GM12875 (cell line): ENCODE data around the gene TEX52.

ENCODE experiments used
- H3K4me3 ChIP-seq: one replicate; pipeline ENCODE4 v1.5.1; 2011; ENCODE audit warnings: low read depth, low read length, control low read depth
- TF ChIP-seq, protein P1 (sequence below): IDR thresholded peaks from 2 replicates; pipeline ENCODE4 v1.5.1; 2011; ENCODE audit warnings: low read depth, mild to moderate bottlenecking, control low read depth, inconsistent platforms, low read length, moderate library complexity, borderline replicate concordance; ENCODE audit not compliant: insufficient read depth

TEX52 gene

DNA sequence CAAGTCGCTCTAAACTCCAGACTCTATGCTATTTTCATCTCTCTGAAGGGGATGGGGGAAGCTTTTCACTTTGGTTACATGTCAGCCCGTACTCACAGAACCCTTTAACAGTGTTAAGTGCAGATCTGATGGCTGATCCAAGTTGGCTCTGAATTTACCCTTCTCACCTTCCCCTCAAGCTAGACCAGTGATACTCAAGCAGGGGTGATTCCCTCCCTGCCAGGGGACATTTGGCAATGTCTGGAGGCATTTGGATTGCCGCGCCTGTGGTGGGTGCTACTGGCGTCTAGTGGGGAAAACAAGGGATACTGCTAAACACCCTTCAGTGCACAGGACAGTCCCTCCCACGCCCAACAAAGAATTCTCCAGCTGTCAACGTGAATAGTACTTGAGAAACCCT, 6.0 kb upstream of the TEX52 start:
- H3K4me3 ChIP-seq, result no peak overlapping the region
- TF ChIP-seq, protein P1, sequence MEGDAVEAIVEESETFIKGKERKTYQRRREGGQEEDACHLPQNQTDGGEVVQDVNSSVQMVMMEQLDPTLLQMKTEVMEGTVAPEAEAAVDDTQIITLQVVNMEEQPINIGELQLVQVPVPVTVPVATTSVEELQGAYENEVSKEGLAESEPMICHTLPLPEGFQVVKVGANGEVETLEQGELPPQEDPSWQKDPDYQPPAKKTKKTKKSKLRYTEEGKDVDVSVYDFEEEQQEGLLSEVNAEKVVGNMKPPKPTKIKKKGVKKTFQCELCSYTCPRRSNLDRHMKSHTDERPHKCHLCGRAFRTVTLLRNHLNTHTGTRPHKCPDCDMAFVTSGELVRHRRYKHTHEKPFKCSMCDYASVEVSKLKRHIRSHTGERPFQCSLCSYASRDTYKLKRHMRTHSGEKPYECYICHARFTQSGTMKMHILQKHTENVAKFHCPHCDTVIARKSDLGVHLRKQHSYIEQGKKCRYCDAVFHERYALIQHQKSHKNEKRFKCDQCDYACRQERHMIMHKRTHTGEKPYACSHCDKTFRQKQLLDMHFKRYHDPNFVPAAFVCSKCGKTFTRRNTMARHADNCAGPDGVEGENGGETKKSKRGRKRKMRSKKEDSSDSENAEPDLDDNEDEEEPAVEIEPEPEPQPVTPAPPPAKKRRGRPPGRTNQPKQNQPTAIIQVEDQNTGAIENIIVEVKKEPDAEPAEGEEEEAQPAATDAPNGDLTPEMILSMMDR, result no peak

DNA sequence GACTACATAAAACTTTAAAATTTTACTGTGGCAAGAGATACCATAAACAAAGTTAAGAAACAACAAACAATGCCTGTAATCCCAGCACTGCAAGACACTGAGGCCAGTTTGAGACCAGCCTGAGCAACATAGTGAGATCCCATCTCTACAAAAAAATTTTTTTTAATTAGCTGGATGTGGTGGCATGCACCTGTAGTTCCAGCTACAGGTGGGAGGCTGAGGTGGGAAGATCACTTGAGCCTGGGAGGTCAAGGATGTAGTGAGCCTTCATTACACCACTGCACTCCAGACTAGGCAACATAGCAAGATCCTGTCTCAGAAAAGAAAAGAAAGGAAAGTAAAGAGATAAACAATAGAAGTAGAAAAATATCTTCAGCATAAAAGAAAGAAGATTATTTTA, 3.3 kb upstream of the TEX52 start:
- no peak overlapping the region for H3K4me3 ChIP-seq
- TF ChIP-seq, protein P1, result no peak

DNA sequence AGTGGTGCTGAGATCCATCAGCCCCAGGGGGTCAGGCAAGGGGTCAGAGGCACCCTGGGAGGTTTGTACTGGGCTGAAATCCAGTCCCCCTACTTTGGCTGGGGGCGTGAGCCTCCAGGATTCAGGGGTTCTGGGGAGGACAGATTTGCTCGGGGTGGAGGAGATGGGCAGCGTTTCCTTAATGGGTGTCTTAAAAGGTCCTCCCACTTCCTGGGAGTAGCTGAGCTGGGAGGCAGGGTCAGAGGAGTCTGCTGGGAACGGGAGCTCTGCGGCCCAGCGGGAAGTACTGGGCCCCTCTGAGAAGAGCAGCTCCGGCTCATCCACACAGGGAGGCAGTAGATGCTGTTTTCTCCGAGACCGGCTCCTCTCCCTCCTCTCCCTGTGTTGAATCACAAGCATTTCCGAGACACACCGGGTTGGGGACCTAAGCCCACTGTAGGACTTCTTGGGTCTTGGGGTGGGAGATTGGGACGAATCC, 2.1 kb upstream of the TEX52 start:
- no peak overlapping the region for H3K4me3 ChIP-seq
- TF ChIP-seq, protein P1, result no peak

DNA sequence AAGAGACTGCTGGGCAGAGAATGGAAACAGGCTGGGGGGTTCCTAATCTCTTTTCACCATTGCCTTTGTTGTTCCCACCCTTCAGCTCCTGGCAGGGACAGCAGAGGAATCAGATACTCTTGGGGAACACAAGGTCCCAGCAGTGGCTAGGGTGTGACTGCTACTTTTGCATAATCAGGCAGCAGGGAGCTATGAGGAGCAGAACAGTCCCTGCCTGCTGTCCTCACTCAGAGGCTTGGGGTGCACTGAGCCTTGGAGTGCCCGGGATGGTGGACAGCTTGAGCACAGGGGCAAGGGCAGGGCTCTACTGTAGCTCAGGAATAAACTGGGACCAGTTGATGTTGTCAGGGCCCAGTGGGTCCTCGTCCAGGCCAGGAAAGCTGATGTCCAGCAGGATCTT, 1.5 kb upstream of the TEX52 start:
- TF ChIP-seq, protein P1, result no peak
- H3K4me3 ChIP-seq, result no peak overlapping the region

DNA sequence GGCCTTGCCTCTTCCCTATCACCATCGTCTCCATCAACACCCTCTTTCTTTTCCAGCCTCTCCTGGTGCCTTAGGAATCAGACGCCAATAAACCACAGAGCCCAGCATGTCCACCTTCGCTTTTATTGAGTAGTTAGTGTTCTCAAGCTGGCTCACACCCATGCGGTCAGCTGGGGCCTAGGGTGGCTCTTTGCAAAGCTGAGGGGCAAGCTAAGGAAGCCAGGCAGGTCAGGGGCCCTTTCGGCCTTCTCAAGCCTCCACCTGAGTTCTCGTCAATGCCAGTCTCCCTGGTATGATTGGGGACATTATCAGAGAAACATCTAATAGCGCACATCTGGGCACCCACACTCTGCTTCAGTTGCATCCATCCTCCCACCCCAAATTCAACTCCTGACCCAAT, 737 bp upstream of the TEX52 start:
- TF ChIP-seq, protein P1, result no peak
- H3K4me3 ChIP-seq, result no peak overlapping the region

DNA sequence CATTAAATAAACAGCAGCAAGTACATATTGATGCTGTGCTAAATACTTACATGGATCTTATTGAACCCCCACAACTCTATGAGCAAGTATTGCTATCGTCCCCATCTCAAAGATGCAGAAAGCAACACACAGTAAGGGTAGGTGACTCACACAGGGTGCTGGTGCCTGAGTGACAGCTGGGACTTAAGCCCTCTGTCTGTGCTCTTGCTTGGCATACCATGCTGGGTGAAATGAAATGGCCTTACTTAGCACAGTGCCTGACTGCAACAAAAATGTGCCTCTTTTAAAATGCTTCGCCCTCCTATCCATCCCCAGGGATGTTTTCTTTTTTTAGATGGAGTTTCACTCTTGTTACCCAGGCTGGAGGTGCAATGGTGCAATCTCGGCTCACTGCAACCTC, 788 bp downstream of the TEX52 start:
- TF ChIP-seq, protein P1, result no peak
- no peak overlapping the region for H3K4me3 ChIP-seq

DNA sequence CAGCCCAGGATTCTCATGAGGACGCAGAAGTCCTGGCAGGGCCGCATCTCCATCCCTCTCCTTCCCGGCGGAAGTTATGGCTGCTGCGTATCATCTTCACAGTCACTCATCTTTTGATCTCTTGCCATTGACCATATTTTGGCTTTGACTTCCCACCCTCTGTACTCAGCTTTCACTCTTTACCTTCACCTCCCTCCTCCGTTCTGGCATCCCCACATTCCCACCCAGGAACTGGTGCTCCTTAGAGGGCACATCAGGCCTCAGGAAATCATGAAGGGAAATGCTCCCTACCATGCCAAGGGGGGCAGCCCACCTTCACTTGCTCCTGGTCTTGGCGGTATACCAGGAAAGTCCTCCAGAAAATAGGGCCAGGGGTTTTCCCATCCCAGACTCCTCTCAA, 1.3 kb downstream of the TEX52 start:
- H3K4me3 ChIP-seq, result no peak overlapping the region
- TF ChIP-seq, protein P1, result no peak
